HG03460 (cell line): ENCODE data around the gene WDR75.
"Not testable (repeated sequence)": the region's sequence is repeated elsewhere in the genome, so short reads cannot be mapped to it uniquely, and the experiment has no call there.

ENCODE experiments used
- ATAC-seq: cut with Tn5 transposase; IDR thresholded peaks from one replicate; pipeline ENCODE4 v1.9.1; 2021; ENCODE audit not compliant: unreplicated experiment

WDR75 gene

GRCh38 chr2:189440947-189441708, at the start of gene WDR75:
TSS of gene WDR75 (plus strand) at chr2:189441474. CDS start at chr2:189441493, 19 bp downstream.
- ATAC-seq: peak; percentile 88

- ATAC-seq: no peak
These were observed 47.7 kb upstream of the WDR75 start for GRCh38 chr2:189393440-189394111.

GRCh38 chr2:189394525-189394924, 46.7 kb upstream of the WDR75 start:
- no peak for ATAC-seq

GRCh38 chr2:189402932-189403331, 38.3 kb upstream of the WDR75 start:
- ATAC-seq: no peak

- ATAC-seq: no peak
These were observed 34.6 kb upstream of the WDR75 start for GRCh38 chr2:189406586-189407233.

DNA sequence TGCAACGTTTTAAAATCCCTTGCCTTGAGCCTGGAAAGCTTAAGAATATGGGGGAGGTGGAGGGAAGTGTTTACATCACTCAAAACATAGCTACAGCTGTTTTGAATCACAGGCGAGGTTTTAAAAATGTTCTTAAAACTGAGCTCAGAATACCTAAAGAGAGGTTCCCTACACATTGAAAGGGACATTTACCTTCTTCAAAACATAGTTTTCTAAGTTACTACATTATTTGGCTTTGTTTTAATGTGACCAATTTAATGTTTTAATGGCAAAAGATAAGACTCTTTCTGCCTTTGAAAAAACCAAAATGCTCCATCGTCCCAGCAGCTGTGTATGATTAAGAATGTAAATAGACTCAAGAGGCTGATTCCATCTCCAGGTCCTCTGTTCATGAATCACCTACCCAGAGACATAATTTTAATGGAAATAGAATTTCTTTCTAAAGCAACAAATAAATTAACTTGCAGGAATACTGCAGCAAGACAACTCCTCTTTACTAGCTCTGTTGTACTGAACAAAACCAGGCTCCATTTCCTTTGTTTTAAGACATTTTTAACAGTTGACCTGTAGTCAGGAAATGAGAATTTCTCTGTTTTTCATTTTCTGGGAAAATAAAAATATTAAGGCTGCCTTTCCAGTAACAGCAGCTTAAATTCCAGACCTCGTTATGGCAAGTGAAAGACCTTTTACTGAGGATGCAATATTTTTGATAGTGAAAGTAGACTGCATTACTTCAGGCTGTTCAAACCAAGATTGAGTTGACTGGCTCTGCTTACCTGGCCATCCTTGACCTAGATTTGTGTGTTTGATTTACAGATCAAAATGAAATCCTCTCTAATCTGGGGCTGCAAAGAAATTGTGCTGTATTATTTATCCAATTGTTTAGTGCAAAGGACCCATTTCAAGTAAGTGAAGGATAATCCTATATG, 33.7 kb upstream of the WDR75 start:
- ATAC-seq: no peak

- no peak for ATAC-seq
These were observed 33.0 kb upstream of the WDR75 start for GRCh38 chr2:189408294-189408693.

- ATAC-seq: no peak
These were observed 32.1 kb upstream of the WDR75 start for GRCh38 chr2:189409131-189409530.

DNA sequence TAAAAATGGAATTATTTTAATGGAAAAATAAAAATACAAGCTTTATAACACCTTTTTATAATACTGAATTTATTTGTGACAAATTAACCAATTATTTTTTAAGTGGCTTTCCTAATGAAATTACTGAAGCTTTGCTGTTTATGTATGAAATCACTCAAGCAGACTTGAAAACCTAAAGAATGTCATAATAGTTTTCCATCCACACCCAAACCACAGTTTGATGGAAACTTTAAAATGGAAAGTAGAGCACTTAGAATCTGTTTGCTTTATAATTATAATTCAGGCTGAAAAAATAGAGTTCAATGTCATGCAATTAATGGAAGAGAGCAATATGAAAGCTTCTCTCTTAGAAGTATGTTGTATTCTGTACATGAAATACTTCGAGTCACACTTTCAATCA, 31.6 kb upstream of the WDR75 start:
- ATAC-seq: no peak

DNA sequence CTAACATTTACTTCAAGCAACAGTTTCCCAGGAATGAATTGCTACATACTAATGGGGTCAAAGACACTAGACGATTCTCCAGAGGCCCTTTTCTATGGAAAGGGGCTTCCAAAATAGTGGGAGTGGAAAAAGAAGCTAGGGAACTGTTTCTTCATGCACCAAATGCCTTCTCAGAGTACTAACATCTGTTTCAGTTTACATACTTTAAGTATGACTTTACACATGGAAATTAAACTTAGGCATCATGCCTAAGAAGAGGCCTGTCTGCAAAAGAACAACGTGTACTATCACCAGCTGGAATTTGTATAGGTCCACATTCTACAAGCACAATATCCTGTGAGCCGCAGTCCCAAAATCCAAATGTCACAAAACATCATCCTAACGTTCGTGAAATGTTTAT, 29.4 kb upstream of the WDR75 start:
- no peak for ATAC-seq

DNA sequence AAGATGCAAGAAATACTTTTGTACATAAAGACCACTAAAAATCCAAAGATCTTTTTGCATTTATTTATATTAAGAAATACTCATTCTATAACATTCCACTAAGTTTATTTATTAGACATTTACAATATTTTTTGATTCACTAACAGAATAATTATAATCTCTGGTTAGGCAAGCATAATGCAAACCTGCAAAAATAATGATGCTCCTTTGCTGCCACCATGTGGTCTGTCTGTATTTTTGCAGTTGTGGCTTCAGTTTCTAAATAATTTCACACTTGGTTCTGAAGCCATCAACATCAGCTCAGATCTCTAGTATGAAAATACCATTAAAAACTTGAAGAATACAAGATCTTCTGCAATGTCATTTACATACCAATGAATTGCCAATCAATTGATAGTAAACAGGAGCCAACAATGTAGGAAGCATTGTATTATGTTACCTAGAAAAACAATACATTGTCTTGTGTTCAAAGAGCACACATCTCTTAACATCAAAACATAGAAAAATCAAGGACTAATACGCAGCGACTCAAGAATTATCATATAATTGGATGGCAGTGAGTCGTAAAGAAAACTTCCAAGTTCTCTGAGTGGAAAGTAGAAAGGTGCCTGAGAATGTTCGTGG, 28.8 kb upstream of the WDR75 start:
- ATAC-seq: peak; percentile 84

GRCh38 chr2:189413249-189413648, 28.0 kb upstream of the WDR75 start:
- no peak for ATAC-seq

- no peak for ATAC-seq
These were observed 19.6 kb upstream of the WDR75 start for GRCh38 chr2:189421644-189422043.

GRCh38 chr2:189424961-189425360, 16.3 kb upstream of the WDR75 start:
- no peak for ATAC-seq

DNA sequence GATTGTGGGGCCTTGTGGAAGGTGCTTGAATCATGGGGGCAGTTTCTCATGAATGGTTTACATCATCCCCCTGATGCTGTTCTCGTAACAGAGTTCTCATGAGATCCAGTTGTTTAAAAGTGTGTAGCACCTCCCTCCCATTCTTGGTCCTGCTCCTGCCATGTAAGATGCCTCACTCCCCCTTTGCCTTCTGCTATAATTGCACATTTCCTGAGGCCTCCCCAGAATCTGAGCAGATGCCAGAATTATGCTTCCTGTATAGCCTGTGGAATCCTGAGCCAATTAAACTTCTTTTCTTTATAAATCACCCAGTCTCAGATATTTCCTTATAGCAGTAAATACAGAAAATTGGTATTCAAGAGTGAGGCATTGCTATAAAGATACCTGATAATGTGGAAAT, 15.6 kb upstream of the WDR75 start:
- ATAC-seq: no peak

DNA sequence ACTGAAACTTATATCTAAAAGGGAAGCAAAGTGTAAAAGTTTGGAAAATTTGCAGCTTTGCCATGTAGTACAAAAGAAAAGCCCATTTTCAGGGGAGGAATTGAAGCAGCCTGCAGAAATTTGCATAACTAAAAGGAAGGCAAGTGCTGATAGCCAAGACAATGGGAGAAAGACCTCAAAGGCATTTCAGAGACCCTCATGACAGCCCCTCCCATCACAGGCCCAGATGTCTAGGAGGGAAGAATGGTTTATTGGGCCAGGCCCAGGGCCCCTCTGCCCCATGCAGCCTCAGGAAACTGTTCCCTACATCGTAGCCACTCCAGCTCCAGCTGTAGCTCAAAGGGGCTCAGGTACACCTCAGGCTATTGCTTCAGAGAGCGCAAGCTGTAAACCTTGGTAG, 14.4 kb upstream of the WDR75 start:
- no peak for ATAC-seq

- no peak for ATAC-seq
These were observed 13.4 kb upstream of the WDR75 start for GRCh38 chr2:189427872-189428271.

DNA sequence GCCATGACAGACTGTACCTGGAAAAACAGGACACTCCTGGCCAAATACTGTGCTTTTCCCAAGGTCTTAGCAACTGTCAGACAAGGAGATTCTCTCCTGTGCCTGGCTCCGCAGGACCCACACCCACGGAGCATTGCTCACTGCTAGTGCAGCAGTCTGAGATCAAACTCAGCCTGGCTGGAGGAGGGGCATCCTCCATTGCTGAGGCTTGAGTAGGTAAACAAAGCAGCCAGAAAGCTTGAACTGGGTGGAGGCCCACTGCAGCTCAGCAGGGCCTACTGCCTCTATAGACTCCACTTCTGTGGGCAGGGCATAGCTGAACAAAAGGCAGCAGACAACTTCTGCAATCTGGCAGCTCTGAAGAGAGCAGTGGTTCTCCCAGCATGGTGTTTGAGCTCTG, 10.8 kb upstream of the WDR75 start:
- ATAC-seq: not testable (repeated sequence)

GRCh38 chr2:189435803-189436202, 5.5 kb upstream of the WDR75 start:
- not testable (repeated sequence) for ATAC-seq

DNA sequence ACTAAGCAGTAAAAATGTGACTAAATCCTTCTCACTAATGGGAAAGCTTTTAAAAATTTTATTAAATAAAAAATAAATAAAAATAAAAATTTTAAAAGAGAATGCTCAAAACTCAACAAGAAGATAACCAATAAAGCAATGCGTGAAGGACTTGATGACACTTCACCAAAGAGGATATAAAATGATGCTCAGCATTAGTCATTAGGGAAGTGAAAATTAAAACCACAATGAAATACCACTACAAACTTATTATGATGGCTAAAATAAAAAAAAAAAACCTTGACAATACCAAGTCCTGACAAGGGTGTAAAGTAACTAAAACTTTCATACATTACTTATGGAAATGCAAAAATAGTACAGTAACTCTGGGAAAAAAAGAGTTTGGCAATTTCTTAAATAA, 3.3 kb upstream of the WDR75 start:
- ATAC-seq: no peak

GRCh38 chr2:189439342-189439741, 1.9 kb upstream of the WDR75 start:
- no peak for ATAC-seq
